Measurements from ENCODE around the gene PPM1N.

The PPM1N gene

GRCh38 chr19:45492627-45493470 is 5.4 kb upstream of the PPM1N start:
- no peak for DNase-seq

DNA sequence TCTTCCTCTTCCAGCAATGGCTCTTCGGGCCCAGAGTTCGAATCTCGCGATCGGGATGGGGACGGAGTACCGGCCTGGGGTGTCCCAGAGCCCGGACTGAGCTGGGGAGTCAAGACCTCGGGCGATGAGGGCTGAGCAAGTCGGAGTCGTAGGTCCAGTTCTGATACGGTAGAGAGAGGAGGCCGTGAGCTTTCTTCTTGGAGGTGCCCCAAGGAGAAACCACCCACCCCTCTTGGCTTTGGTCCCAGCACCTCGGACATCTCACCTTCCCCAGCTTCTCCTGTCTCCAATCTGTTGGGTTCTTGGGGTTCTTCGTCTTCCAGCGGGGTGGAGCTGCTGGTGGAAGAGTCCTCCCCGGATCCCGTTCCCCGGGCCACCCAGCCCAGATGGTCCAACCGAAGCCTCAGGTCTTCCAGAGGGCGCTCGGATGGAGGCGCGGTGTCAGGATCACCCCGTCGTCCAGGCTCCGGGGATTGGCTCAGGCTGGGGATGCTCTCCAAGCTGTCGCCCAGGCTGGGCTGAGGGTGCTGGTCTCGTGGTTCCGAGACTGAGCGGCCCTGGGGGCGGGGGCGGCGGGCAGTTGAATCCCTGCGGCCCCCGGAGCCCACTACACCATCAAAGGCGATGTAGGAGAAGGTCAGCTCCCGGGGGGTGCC is 3.9 kb upstream of the PPM1N start:
- no peak for DNase-seq

DNA sequence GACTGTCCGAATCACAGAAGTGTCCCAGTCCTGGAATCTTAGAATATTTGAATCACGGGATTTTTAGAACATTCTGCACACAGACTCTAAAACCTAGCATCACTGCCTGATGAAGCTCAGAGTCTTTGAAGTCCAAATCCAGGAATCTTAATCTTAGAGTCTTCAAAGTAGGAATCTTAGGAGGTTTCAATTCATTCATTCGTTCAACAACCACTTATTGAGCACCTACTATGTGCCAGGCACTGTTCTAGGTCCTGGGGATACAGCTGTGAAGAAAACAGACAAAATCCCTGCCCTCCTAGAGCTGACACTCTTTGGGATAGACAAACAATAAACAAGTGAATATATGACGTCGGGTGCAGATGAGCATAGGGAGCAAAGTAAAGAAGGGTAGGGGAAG is 3.1 kb upstream of the PPM1N start:
- no peak for DNase-seq

DNA sequence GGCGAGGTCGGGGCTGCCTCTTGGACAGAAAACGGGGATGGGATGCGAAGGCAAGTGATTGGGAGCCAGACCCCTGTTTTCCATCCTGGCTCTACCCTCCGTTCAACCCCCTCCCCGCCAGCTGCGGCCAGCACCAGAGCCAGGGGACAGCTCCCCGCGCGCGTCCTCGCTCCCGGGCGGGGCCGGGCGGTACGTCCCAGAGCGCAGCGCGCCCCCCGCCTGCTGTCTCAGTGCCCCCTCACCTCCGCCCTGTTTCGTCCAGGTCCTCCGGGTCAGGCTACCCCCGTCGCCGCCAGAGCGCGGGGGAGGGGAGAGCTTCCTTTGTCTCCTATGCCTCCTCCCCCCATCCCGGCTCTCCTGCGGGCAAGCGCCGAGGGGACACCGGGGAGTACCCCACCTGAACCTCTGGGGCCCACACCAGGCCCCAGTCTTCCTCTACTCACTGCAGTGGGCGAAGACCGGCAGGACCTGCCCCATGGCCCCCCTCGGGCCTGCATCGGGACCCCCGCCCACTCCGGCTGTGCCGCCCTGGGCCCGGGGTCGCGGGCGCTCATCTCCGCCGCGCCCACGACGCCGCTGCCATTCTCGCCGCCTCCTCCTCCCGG is 1.8 kb upstream of the PPM1N start:
- DNase-seq: peak in 1 of 2 experiments; percentile 61

- DNase-seq: no peak
Measured at GRCh38 chr19:45497791-45498190, 452 bp upstream of the PPM1N start.

GRCh38 chr19:45499196-45500180 is 1.2 kb downstream of the PPM1N start:
- peak; percentile 88 to 89 for DNase-seq

DNA sequence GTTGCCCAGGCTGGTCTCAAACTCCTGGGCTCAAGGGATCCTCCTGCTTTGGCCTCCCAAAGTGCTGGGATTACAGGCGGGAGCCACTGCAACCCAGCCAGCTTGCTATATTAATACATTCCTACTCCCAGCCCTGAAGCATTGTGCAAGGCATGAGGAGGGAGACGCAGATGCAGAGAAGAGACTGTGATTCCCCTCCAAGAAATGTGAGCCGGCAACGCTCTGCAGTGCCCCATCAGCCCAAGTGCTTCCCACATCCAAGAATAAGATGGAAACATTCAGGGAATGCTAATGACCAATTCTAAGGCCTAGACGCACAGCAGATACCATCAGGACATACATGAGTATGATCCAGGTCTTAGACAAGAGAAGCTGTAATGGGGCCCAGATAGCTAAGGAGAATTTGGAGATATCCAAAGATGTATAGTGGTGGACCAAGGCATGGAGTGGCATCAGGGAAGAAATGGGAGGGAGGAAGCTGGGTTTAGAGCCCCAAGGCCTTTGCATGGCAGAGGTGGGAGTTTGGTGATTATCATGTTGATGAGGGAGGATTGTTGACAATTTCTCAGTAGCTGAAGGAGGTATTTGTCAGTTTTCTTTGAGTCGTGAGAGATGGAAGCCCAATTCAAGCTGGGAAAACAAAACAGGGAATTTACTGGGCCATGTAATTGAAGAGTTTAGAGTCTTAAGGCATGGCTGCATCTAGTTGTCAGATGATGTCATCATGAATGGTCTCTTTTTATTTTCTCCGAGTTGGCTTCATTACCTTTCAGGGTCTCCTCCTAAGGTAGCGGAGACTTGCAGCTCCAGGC is 2.9 kb downstream of the PPM1N start:
- DNase-seq: no peak

- no peak for DNase-seq
Measured at GRCh38 chr19:45501730-45502014, 3.4 kb downstream of the PPM1N start.

GRCh38 chr19:45502111-45502510 is 3.9 kb downstream of the PPM1N start:
- no peak for DNase-seq

GRCh38 chr19:45503909-45504308 is 5.7 kb downstream of the PPM1N start:
- DNase-seq: no peak

DNA sequence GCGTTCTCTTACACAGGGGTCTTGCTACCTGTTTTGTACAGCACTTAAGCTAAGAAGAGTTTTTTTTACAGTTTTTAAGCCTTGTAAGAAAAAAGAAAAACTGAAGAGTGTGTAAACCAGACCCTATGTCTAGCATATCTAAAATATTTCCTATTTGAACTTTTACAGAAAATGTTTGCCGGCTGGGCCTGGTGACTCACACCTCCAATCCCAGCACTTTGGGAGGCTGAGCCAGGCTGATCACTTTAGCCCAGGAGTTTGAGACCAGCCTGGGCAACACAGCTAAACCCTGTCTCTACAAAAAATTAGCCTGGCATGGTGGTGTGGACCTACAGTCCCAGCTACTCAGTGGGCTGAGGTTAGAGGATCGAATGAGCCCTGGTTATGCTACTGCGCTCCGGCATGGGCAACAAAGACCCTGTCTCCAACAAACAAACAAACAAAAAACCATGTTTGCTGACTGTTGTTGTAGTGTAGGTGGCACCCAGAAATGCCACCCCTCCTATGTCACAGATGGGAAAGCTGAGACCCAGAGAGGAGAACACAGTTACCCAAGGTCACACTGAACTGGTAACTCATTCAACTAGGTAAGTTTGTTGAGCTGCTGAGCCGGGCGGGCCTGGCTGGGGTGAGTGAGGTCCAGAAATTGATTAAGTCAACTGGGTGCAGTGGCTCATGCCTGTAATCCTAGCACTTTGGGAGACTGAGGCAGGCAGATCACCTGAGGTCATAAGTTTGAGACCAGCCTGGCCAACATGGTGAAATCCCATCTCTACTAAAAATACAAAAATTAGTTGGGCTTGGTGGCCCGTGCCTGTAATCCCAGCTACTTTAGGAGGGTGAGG is 7.1 kb downstream of the PPM1N start:
- no peak for DNase-seq

DNA sequence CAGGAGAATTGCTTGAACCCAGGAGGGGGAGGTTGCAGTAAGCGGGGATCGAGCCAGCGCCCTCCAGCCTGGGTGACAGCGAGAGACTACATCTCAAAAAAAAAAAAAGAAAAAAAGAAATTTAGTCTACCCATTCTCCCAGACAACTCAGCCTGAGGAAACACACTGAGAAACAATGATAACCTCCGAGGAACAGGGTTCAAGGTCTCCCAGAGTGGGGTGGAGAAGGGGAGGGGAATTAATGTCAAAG is 7.7 kb downstream of the PPM1N start:
- no peak for DNase-seq

DNA sequence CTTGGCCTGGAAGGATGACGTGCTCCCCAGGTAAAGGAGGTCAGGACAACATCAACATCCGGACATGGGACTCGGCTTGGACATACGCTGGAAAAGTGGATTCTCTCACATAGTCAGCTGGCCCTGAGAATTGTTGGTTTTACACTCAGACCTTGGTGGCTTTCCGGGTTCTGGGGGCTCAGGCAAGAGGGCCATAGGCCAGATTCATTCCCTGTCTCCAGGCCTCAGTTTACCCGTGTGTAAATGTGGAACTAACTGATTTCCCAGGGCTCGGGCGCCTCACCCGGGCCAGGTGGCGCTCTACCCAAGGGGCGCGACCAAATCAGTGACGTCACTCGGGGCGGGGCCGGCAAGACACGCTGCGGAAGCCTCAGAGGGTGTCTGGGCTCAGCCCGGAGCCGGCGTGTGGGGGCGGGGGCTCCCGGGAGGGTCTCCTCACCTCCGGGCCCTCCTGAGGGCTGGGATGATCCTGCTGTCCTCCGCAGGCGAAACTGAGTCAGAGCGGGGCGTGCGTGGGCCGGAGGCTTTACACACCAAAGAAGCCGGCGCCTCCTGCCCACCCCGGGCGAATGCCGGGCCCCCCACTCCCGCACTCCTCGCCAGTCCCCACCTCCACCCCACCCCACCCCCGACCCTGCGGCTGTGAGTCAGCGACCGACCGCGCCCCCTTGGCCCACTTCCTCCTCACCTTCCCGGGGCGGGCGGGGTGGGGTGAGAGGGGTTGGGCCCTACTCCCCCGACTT is 8.2 kb downstream of the PPM1N start:
- DNase-seq: peak; percentile 99

GRCh38 chr19:45506989-45507871 is 9.0 kb downstream of the PPM1N start, which contains the start of gene VASP:
TSS of gene VASP (plus strand) at chr19:45507479. CDS start at chr19:45507772, 293 bp downstream.
- peak; percentile 94 to 96 for DNase-seq

GRCh38 chr19:45507872-45508416 is 9.7 kb downstream of the PPM1N start:
- DNase-seq: peak in 1 of 2 experiments; percentile 38

GRCh38 chr19:45508417-45508860 is 10.2 kb downstream of the PPM1N start:
- DNase-seq: peak; percentile 56 to 68

- peak; percentile 61 to 67 for DNase-seq
Measured at GRCh38 chr19:45508861-45509691, 10.8 kb downstream of the PPM1N start.

DNA sequence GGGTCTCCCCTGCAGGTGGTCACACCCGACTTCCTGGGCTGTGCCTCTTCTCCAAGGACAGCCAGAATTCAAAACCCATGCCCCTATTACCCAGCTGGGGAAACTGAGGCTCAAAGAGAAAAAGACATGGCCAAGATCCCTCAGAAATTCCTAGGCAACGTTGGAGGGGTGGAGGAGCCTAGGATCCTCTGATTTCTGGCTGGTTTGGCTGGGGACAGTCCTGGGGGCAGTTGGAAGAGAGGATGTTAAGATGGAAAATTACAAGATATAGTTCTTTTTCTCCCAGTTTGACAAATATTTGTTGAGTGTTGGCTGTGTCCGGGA is 11.4 kb downstream of the PPM1N start:
- DNase-seq: no peak
